ENCODE results near the gene MRPL24.
"Not testable (repeated sequence)": the region's sequence is repeated elsewhere in the genome, so short reads cannot be mapped to it uniquely, and the experiment has no call there.

MRPL24 gene

DNA sequence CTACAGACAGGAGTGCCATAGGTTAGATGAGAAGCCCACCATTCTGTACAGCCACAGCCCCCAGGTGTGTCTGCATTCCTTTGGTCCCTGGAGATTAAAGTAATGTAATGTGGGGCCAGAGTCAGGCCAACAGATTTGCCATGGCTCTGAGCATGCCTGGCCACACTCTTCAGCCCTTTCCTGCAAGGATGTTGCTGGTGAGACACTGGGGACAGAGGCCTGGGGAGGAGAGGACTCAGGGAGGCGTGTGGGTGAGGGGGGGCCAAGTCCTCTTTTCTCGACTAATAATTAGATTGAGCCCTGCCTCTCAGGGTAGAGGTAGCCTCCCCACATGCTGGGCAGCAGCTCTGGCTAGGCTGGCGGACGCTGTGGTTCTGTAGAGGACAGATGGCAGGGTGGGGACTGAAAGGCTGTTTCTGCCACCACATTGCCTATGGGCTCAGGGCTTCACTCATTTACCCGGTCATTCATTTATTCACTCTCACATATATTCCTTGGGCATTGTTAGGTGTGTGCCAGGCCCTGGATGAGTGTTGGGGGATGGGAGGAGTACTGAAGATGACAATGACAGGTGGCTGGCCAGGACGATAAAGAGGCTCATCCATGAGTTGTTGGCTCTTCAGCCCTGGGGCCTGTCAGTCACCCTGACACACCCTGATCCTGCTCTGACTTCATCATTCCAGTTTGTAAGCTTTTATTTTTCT, 19.4 kb upstream of the MRPL24 start:
- DNase-seq (ENCODE audit: low spot score), result no peak

DNA sequence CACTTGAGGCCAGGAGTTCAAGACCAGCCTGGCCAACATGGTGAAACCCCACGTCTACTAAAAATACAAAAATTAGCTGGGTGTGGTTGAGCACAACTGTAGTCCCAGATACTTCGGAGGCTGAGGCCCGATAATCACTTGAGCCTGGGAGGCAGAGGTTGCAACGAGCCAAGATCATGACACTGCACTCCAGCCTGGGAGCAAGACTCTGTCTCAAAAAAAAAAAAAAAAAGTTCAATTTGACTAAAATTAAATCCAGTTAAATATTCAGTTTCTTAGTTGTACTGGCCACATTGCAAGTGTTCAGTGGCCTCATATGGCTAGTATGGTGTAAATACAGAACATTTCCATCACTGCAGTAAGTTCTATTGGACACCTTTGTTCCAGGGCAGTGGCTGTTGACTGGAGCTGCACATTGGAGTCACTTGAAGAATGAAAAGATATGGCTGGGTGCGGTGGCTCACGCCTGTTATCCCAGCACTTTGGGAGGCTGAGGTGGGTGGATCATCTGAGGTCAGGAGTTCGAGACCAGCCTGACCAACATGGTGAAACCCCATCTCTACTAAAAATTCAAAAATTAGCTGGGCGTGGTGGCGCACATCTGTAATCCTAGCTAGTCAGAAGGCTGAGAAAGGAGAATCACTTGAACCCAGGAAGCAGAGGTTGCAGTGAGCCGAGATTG, 16.8 kb upstream of the MRPL24 start:
- DNase-seq (ENCODE audit: low spot score), result not testable (repeated sequence)

DNA sequence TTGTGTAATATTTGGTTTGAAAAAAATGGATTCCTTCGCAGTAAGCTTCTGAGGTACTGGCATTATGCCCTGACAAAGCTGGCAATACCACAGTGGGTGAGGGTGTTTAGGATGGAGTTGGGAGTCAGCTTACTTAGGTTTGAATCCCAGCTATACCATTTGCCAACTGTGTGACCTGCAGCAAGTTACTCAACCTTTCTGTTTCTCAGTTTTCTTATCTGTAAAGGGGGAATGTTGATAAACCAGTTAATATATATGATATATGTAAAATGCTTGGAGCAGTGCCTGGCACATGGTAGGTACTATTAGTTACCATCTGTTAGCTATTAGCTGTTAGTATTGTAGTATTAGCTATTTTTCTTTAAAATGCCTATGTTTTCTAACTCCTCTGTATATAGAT, 15.5 kb upstream of the MRPL24 start:
- DNase-seq (ENCODE audit: low spot score), result no peak

DNA sequence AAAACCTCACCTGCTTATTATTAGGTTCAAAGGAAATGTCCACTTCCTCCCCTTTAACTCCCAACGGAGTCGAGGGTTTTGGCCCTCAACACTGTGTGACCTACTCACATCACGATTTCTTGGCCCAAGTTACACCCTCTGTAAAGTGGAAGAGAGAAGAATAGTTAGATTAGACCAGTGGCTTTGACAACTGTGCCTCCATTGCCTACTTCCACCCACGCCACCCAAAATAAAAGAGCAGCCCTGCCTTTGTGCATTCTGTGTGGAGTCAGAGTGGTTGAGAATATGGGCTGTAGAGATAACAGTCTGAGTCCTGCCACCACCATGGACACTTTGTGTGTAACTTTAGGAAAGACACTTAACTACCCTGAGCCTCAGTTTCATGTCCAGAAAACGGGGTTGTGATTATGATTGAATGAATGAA, 14.7 kb upstream of the MRPL24 start:
- no peak for DNase-seq (ENCODE audit: low spot score)

DNA sequence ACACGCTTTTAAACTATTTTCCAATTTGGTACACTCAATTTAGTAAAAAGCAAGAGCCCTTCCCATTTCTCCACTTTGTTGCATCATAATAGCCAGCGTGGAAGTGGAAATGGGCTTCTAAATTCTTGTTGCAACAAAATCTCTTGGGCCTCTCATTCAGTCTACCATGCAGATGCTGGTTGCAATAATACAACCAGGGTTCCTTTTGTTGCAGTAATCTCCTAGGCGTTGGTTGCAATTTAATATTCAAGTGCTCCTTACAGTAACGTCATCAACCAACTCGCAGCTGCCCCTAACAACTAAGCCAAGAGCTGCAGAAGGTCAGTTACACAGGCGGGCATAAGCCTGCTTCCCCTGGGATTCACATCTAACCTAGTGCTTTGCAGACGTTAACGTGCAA, 13.3 kb upstream of the MRPL24 start:
- no peak for DNase-seq (ENCODE audit: low spot score)

DNA sequence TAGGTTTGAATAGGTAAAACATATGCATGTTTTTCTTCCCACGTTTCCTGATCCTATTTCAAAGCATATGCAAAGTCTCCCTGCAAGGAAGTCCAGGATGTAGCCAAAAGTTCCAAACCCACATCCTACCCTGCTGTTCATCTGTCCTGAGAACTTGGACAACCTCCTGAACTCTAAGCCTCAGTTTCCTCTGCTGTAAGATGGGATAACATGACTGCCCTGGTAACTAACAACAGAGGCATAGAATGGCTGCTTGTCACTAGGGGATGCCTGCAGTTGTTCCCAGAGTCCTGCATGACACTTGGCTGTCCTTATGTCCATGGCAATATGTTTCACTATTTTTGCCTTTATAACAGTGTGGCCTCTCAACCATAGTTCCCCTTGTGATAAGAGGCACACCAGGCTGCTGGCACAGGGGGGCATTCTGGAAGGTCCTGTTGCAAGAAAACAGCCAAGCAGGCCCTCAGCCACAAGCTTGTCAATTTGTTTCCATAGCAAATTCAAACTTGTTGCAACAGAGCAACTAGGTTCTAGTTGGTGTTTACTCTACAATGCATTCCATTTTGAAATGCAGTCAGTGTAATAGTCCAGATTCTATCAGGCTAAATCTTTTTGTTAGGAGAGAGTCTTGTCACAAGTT, 12.1 kb upstream of the MRPL24 start:
- DNase-seq (ENCODE audit: low spot score), result no peak

DNA sequence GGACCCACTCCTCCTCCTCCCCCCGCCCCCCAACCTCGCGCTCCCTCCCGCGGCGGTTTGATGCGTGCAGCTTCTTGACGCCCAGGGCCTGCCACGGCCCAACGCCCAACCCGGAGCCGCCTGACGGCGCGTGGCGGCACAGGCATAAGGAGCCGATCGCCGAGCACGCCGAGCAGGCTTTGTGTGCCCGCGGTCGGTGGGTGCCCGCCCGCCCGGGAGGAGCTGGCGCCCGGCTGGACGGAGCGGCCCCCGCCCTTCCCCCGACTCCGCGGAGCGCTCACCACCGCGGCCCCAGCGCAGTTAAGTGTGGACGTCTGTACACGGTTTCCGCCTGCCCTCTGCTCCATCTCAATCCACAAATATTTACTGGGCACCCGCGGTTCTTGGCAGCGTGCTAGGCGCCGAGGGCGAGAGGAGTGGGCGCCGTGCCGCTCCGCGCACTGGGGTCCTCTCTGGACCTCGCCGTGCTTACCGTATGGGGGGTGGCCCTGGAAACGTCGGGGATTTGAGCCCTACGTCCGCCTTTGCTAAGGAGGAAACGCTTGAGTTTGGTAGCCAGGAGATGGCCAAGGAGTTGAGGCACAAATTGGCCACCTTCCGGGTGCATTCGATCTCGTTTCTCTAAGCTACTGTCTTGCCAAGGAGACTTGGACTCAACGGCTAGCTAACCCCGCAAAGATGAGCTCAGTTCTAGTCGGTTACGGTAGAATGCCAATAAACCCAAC, 11.0 kb upstream of the MRPL24 start:
- DNase-seq (ENCODE audit: low spot score), result peak; percentile 93

DNA sequence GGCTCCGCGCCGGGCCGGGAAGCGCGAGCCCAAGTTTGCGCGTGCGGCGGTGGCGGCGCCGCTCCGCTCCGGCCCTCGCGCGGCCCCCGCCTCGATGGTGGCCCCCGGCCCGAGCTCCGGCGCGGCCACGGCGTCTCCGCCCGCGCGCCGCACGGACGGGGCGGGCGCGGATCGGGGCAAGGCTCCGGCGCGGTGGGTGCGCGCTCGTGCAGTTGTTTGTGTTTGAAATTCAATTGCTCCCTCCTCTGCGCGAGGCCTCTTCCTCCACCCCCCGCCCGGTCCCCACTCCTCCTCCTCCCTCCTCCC, 10.5 kb upstream of the MRPL24 start, which contains the start of gene HDGF:
TSS of gene HDGF (minus strand) at position 225 of the 306 bp plus-strand sequence. CDS start 246 bp downstream, outside the sequence.
- DNase-seq (ENCODE audit: low spot score), result no peak

DNA sequence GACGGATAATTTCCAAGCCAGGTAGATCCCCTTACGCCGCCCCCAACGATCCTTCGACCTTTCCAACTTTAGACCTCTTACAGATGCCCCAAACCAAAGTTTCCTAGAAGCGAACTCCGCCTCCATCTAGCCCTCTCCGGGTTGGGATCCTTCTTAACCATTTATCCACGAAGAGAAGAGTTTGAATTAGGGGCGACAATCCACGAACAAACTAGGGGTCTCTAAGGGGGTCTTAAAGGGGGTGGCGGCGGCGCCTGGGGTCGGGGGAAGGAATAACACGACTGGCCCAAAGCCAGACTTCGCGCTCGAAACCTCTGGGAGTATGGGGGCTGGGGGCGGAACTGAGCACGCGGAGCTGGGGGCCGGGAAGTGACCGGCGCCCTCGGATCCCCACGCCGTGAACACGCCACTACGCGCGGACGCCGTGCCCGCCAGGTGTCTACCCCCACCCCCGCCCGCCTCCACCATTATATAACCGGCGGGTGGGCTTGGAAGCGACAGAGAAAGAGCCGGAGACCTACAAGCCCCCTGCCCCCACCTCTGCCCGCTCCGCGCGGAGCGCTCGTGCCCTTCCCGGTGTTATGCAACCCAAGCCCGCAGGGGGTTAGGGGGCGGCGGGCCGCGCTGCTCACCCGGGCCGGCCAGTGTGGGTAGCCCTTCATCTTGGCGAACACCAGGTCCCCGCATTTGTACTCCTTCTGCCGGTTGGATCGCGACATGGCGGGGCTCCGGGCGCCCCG, 10.0 kb upstream of the MRPL24 start:
- peak; percentile 52 for DNase-seq (ENCODE audit: low spot score)

DNA sequence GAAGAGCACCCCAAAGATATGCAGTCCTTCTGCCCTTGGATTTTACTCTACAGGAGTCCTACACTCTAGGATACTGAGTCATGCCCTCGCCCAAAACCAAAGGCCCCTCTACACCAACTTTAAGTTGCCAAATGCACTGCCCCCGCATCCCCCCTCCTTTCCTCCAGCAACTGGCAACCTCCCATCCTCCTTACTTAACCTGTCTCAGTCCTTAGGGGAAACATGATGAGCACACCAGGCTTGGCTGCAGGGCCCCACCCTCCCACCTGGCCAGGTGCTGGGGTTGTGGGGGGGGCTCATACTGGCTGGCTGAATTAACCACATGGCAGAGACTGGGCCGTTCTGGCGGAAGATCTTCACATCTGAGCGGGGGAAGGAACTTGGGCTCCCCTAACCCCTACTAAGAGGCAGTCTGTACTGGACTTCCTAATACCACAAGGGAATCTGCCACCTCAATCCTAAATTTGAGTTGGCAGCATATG, 9.3 kb upstream of the MRPL24 start:
- peak; percentile 51 for DNase-seq (ENCODE audit: low spot score)

DNA sequence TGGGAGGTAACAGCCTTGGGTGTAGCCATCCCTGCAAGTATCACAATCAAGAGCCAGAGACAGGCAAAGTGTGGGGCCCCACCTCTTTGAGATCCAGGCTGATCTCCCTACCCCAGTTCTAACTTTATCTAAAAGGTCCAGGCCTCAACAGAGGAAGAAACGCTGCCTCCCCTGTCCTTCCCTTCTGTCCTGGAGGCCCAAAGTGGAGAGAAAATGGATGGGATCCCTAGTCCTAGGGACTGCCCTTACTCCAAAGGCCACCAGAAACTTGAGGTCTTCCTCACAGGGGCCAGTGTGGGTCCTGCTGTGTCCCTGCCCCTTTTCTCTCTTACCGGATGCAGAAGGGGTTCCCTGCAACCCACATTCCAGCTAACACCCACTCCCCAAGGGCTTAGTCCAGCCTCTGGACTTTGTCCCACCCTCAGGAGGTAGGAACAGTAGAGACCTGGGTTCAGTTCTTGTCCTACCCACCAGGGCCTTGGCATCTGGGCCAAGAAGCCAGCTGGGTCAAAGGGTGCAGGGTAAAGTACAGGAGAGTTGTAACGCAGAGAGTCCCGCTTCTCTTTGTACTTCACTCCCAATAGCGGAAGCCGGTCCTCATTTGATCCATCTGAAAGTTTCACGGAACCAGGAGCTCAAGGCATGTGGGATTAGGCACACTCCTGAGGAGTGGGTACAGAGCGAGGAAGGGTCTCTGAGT, 8.7 kb upstream of the MRPL24 start:
- DNase-seq (ENCODE audit: low spot score), result no peak

DNA sequence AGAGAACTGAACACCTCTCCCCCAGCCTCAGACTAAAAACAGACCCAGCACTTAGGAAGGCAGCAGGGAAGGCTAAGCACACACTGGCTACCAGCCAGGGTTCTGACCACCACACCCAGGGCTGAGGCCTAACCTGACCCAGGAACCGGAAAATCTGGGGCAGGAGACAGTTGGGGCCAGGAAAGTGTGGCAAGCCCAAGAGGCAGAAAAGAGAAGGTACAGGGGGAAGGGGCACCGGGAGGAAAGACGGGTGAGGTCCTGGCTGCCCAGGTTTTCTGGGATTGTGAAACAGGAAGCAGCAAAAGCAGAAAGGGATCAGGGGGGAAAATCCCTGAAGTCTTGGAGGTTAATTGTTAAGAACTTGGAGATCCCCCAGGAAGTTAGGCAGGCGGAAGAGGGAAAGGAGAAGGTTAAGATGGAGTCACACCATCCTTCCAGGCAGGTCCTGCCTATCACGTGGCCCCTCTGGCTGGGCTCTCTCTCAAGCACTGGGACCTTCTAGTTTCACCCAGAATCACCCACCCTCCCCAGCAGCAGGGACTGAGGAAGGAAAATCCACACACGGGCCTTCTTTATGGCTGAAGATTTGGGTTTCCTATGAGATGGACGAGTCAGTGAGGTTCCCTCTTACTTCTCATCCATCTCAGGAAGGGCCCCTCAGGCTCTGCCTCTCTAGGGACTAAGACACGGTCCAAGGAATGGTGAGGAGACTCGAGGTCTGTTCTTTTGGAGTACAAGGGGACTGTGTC, 8.0 kb upstream of the MRPL24 start:
- DNase-seq (ENCODE audit: low spot score), result no peak

DNA sequence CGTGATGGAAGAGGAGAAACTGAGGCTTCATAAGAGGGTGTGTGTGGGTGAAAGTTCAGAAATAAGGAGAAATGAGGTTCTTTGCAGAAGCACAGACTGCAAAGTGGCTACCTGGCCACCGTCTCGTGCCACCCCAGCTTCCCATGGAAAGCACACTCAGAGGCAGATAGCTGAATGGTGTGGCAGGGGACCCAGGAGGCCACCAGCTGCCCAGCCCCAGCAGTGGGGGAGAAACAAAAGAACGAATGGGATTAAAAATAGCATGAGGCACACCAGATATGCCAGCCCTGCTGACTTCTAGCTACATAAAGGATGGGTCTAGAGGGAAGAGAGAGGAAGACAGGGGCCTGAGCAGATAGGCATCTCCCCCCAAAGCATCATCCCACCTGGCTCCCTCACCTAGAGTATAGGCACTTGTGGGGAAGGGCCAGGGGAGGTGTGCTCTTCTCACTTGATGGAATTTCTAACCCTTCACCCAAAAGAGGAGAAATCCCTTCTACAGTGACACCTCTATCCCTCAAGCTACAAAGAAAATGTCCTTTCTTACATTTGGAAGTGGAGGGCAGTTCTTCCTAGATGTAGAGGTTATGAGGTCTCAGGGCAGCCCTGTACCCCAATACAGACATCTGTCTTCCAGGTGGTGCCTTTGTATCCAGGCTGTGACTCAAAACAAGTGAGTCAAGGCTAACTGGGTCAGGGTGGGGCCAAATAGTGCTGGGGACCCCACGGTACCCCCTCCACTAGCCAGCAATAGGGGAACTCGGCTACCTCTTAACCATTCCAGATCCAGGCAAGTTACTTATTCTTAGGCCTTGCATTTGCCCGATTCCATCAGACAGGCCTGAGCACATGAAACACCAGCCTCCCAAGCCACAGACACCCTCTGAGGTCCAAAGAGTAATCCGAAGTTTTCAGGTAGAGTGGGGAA, 7.1 kb upstream of the MRPL24 start:
- DNase-seq (ENCODE audit: low spot score), result no peak

DNA sequence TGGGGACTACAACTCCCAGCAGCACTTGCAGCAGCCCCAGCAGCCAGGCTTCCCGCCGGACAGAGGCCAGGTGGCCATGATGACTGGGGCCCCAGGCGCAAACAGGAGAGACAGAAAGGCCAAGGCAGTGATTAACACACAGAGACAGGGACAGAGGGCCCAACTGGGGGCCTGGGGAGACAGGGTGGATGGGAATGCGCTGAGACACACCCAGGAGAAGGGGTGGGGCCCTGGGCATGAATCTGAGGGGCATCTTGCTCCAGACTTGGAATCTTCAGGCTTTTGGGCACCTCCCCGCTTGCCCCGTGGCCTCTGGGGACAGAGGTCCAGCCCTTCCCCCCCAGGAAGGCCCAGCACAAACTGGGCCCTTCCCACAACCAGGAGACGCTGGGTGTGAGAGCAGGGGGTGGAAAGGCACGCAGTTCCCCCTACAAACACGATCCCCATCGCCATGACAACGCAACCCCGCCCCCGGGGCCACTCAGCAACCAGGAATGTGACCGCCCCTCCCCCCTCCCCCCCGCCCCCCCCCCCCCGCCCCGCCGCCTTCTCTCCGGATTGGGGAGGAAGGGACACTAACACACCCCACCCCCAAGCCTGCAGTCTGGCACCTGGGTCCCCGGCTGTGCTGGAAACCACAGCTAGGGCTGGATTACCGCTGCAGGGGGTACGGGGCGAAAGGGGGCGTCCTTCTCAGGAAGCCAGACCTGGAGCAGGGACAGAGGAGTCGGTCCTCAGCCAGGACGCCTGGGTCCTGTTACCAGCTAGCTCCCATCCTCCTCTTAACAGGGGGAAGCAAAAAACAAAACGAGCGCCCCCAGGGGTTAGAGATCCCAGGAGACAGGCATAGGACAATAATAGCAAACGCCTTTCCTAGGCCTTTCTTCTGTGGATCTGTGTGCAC, 6.1 kb upstream of the MRPL24 start:
- DNase-seq (ENCODE audit: low spot score), result peak; percentile 54

DNA sequence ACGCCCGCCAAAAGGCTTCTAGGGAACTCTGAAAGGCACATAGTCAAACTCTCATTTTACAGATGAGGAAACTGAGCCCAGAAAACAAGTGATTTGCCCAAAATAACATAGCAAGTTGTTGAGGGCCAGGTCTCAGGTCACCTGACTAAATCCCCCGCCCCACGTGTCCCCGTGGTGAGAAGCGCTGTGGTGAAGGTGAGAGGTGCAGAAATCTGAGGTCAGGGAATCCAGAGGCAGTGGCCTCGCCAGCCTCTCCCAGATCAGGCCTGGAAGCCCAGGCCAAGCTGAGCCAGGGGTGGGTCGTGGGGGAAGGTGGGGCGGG, 5.5 kb upstream of the MRPL24 start:
- DNase-seq (ENCODE audit: low spot score), result no peak

DNA sequence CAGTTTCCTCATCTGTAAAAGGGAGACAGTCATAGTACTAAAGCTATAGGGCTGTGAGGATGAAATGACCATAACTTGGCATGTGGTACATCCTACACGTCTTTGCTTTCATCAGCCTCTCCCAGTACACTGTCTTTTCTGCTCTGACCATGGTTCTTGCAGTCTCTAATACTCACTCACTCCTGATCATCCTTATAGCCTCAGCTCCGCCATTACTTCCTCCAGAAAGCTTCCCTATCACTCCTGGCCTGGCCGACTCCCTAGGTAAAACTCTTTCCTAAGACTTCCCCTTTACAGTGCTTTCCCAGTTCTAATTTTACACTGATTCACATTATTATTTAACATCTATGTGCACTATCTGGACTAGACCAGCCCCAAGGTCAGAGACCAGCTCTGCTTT, 5.0 kb upstream of the MRPL24 start:
- no peak for DNase-seq (ENCODE audit: low spot score)

DNA sequence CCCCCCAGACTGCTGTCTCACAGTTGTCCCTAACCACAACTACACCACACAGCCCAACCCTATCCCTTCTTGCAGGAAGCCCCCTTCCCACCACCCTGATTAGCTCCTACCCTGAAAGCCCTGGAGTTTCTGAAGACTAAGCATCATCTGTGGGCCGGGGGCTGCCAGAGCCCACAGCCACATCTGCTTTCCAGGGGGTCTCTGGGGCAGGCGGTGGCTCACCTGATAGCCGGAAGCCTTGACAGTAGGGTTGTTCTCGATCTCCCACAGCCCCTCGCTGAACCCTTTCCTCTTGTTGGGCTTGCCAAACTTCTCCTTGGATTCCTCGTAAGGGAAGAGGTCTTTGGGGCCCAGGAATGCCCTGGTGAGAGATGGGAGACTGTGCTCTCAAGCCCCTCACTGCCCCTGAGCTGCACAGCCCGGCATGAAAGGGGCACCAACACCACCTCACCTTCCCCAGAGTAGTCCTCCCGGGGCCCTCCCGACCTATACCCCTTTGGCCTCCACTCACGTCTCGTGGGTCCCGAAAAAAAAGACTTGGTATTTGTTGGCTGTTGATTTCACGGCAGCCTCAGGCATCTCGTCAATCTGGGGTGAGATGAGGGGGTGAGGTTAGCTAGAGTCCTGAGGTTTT, 4.0 kb upstream of the MRPL24 start:
- no peak for DNase-seq (ENCODE audit: low spot score)

DNA sequence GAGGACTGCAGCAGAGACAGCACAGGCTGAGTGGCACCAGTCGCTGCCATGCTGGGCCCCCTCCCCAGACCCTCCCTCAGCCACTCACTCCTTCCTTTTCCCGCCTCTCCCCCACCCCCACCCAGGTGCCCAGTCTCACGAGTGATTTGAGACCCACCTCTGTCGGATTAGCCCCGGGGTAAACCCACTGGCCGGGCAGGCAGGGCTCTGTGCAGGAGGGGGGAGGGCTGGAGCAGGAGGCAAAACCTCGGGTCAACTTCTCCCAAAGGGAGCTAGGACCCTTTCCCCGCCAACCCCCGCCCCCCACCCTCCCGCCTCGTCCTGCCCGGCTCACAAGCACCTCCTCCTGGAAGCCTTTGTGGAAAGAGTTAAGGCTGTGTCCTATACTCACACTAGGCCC, 3.5 kb upstream of the MRPL24 start:
- no peak for DNase-seq (ENCODE audit: low spot score)

Measured in germinal center (tissue), 1 donor.